Activated naive CD8-positive, alpha-beta T cell treated with anti-CD3 and anti-CD28 coated beads, Interleukin-2, amount 50 U/mL, for 24 hours (primary cell): ENCODE data around the gene PDHA2.
"Not testable (repeated sequence)": the region's sequence is repeated elsewhere in the genome, so short reads cannot be mapped to it uniquely, and the experiment has no call there.

ENCODE experiments used
- ATAC-seq: fragments of 150-1000 bp; cut with Tn5 transposase; one replicate; pipeline ENCODE4 v1.10.0; 2021
- DNase-seq: peaks from one replicate; pipeline ENCODE4 v3.0.0; 2021
- H3K27ac Mint-ChIP-seq: one replicate; pipeline ENCODE4 v1.8.0; 2021; ENCODE audit warnings: mild to moderate bottlenecking, mixed read lengths
- H3K27me3 Mint-ChIP-seq: one replicate; pipeline ENCODE4 v1.8.0; 2021; ENCODE audit warnings: mixed read lengths
- H3K36me3 Mint-ChIP-seq: one replicate; pipeline ENCODE4 v1.8.0; 2021; ENCODE audit warnings: low read depth, mixed read lengths
- H3K4me1 Mint-ChIP-seq: one replicate; pipeline ENCODE4 v1.8.0; 2021; ENCODE audit warnings: mixed read lengths
- H3K4me3 Mint-ChIP-seq: one replicate; pipeline ENCODE4 v1.8.0; 2021; ENCODE audit warnings: mild to moderate bottlenecking, moderate library complexity, mixed read lengths
- H3K9me3 Mint-ChIP-seq: one replicate; pipeline ENCODE4 v1.8.0; 2021; ENCODE audit warnings: mixed read lengths

The PDHA2 gene

DNA sequence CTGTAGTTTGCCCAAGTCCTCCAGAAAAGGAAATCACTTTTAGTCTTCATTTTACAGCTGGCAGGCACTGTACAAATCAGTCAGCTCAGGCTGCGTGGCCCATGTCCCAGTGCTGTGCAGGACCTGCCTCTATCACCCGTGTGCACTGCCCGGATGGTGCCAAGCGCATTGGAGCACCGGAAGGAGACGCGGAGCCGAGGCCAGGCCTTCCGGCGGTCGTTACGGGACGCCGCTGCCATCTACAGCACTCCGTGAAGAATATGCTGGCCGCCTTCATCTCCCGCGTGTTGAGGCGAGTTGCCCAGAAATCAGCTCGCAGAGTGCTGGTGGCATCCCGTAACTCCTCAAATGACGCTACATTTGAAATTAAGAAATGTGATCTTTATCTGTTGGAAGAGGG lies at the start of gene PDHA2:
Gene PDHA2 (plus strand): TSS at position 203 of the 400 bp plus-strand sequence. CDS start 58 bp downstream, at position 261.
- Mint-ChIP-seq H3K9me3 (no peaks in the 10 kb centered on the region), H3K27ac (no peak within 1 kb of the TSS), H3K4me3 (no peak within 1 kb of the TSS), H3K4me1 (no peaks in the 10 kb centered on the region), H3K27me3 (no peaks in the 10 kb centered on the region), H3K36me3 (no peaks in the 10 kb centered on the region)
- no peak for DNase-seq
- no peak for ATAC-seq

DNA sequence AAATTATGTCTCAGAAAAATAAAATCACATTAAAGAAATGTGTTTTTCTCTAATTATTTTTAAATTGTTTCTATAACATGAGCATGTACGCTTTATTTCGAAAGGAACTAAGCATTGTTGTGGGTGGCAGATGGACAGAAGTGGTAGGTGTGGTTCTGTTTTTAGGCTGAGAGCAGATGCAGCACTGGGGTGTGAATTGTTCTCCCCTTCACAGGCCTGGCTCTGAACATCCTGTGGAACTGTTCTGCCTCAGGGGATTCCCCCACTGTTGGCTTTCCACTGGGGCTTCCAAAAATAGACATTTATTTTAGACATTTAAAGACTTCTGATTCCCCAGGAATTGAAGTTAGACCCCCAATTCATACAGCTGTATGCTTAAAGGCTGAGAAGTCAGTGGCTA lies 41.9 kb upstream of the PDHA2 start:
- no peaks in the 10 kb centered on the region for H3K4me1 Mint-ChIP-seq
- no peaks in the 10 kb centered on the region for H3K36me3 Mint-ChIP-seq
- H3K4me3 Mint-ChIP-seq = no peak overlapping the region
- ATAC-seq (no peak), DNase-seq (no peak)
- H3K27me3 Mint-ChIP-seq = no peaks in the 10 kb centered on the region
- H3K9me3 Mint-ChIP-seq = peaks cover 4% of the 10 kb centered on the region
- no peak overlapping the region for H3K27ac Mint-ChIP-seq

DNA sequence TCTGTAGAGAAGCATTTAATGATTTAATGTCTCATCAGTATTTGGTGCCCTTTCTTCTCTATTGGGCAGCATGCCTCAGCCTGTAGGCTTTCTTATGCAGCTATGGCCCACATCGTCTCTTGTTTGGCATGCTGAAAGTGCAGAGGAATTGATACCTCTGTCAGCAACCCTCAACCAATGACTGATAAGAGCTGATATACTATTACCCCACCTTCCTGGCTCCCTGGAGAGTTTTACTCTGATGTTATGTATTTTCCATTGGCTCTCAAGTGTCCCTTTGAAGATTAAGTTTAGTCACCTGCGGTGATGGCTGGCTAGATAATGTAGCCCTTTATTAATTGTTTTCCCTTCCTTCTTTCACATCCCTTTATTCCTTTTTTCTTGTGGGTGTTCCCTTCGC lies 41.2 kb upstream of the PDHA2 start:
- Mint-ChIP-seq H3K4me1 (no peaks in the 10 kb centered on the region), H3K4me3 (no peak overlapping the region), H3K9me3 (peaks cover 4% of the 10 kb centered on the region), H3K36me3 (no peaks in the 10 kb centered on the region), H3K27me3 (no peaks in the 10 kb centered on the region), H3K27ac (no peak overlapping the region)
- no peak for ATAC-seq
- DNase-seq = no peak

DNA sequence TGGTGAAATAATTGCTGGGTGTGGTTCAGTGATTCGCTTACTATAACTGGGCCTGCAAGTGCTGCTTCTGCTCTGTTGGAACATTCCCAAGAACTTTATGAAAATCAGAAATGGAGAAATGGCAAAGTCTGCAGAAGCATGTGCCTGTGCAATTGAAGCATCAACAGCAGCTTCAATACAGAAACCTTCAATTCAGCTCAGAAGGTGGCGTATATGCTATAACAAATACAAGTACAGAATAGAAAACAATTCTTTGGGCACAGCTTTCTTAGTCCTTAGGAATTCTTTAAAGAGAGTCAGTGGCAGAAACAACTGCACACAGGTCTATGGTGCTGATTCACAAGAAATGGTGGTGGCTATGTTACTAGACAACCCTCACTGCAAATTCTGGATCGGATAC lies 18.0 kb upstream of the PDHA2 start:
- Mint-ChIP-seq H3K27ac (no peak overlapping the region), H3K4me1 (no peaks in the 10 kb centered on the region), H3K27me3 (no peaks in the 10 kb centered on the region), H3K9me3 (no peaks in the 10 kb centered on the region), H3K4me3 (no peak overlapping the region), H3K36me3 (no peaks in the 10 kb centered on the region)
- ATAC-seq = no peak
- DNase-seq = no peak

DNA sequence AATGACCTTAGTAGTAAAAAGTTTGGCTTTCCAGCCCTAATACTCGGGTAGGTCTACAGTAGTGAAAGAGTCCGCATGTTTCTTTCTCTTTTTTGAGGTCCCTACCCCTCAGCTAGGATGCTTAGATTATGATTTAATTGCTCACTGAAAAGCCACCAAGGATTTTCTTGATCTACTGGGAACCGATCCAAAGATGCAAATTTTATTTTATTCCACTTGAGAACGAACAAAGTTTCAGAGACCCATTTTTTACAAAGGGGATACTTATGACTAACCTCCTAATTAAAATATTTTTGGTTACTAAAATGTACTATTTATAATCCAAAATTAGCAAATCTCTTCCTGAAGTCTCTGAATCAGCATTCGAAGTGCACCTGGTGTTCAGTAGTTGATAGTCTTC lies 14.3 kb upstream of the PDHA2 start:
- ATAC-seq (no peak), DNase-seq (no peak)
- H3K27me3 Mint-ChIP-seq = no peaks in the 10 kb centered on the region
- H3K9me3 Mint-ChIP-seq = no peaks in the 10 kb centered on the region
- H3K36me3 Mint-ChIP-seq = no peaks in the 10 kb centered on the region
- no peak overlapping the region for H3K4me3 Mint-ChIP-seq
- H3K27ac Mint-ChIP-seq = no peak overlapping the region
- no peaks in the 10 kb centered on the region for H3K4me1 Mint-ChIP-seq

DNA sequence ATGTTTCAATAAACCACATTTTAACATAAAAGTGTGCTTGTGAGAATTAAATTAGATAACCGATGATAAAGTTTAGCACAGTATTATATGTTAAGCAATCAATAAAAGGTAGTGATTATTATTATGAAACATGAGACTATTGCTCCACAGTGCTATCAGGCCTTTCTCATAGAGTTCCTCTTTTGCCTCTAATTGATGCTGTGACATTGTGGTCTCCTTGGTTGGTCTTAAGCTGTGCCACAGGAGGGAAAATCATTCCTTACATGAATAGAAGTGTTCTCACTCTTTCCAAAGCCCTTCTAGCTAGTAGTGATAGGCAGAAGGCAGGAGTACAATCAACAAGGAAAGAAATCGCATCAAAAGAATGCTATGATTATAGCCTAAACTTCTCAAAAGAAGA lies 9.2 kb upstream of the PDHA2 start:
- ATAC-seq (no peak), DNase-seq (no peak)
- no peak overlapping the region for H3K4me3 Mint-ChIP-seq
- H3K36me3 Mint-ChIP-seq = no peaks in the 10 kb centered on the region
- no peak overlapping the region for H3K27ac Mint-ChIP-seq
- no peaks in the 10 kb centered on the region for H3K9me3 Mint-ChIP-seq
- H3K27me3 Mint-ChIP-seq = no peaks in the 10 kb centered on the region
- no peaks in the 10 kb centered on the region for H3K4me1 Mint-ChIP-seq

DNA sequence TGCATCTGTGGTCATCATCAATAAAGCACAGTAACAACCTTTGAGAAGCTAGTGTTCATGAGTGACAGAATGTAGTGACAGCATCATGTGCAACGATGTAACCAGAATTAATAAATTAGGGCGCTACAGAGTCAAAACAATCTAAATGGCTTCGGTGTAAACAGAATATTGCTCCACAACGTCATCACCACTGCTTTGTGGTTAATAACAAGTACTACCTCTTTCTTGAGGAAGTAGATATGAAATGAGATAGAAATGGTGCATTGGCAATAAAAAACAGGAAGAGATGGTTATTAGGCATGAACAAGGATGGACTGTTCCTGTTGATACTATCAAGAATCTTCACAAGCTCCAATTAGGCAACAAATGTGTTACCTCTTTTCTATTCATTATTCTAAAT lies 8.7 kb upstream of the PDHA2 start:
- ATAC-seq (no peak), DNase-seq (no peak)
- no peak overlapping the region for H3K27ac Mint-ChIP-seq
- H3K4me1 Mint-ChIP-seq = no peaks in the 10 kb centered on the region
- no peaks in the 10 kb centered on the region for H3K36me3 Mint-ChIP-seq
- no peaks in the 10 kb centered on the region for H3K27me3 Mint-ChIP-seq
- H3K9me3 Mint-ChIP-seq = no peaks in the 10 kb centered on the region
- H3K4me3 Mint-ChIP-seq = no peak overlapping the region

DNA sequence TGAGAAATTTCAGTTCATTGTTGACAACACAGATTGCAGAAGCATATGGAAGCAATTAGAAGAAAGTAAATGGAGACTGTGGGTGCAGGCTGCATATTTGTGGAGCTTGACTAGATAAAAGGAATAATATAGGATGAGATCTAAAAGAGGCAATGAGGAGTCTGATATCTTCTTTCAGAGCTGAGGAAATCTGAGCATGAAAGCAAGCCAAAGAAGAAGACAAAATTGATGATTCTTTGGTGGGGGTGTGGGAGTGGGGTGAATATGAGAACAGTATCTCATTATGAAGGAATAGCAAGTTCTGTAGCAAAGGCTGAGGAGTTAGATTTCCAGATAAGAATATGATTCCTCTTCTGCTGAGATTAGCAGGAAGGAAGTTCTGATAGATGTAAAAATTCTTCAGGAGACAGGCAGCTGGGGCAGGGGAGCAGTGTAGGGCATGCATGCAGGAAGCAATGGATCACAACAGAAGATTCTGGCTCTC lies 6.1 kb upstream of the PDHA2 start:
- no peak for ATAC-seq
- DNase-seq = no peak
- Mint-ChIP-seq H3K9me3 (no peaks in the 10 kb centered on the region), H3K4me3 (no peak overlapping the region), H3K27ac (no peak overlapping the region), H3K4me1 (no peaks in the 10 kb centered on the region), H3K36me3 (no peaks in the 10 kb centered on the region), H3K27me3 (no peaks in the 10 kb centered on the region)

DNA sequence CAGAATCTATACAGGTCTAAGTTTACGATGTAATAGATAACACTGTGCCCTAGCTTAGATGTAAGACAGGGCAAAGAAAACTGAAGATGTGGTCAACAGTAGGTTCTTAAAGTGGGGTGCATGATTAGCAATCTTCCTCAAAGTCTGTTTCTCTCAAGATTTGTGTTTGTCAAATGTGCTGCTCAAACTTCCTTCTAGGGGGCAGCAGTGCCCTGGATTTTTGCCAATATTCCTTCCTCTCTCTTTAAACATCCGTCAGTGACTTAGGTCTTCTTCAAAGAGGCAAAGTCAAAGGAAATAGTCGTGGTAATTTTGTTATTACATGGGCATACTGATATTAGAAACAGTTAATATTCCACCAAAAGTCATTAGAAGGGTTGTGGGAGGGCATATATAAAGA lies 4.2 kb upstream of the PDHA2 start:
- no peaks in the 10 kb centered on the region for H3K4me1 Mint-ChIP-seq
- no peaks in the 10 kb centered on the region for H3K9me3 Mint-ChIP-seq
- H3K27me3 Mint-ChIP-seq = no peaks in the 10 kb centered on the region
- H3K4me3 Mint-ChIP-seq = no peak overlapping the region
- DNase-seq = no peak
- no peak for ATAC-seq
- H3K36me3 Mint-ChIP-seq = no peaks in the 10 kb centered on the region
- H3K27ac Mint-ChIP-seq = no peak overlapping the region

DNA sequence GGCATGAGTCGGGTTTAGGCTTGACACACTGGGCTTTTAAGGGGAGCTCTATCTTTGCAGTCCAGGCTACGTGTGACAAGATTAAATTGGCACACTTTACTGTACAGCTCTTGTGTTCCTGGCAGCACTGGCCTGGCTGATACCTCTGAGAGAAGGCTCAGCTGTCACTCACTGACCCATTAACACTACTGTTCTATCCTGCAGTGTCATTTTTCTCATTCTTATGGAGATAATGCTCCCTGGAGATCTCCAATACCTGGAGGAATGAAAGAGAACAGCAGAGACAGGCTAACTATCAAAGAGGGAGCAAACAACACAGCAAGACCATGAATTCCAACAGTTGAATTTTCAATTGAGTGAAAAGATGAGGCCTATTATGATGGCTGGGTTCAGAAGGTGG lies 1.7 kb upstream of the PDHA2 start:
- ATAC-seq (no peak), DNase-seq (no peak)
- Mint-ChIP-seq H3K27ac (no peak overlapping the region), H3K36me3 (no peaks in the 10 kb centered on the region), H3K9me3 (no peaks in the 10 kb centered on the region), H3K27me3 (no peaks in the 10 kb centered on the region), H3K4me3 (no peak overlapping the region), H3K4me1 (no peaks in the 10 kb centered on the region)

DNA sequence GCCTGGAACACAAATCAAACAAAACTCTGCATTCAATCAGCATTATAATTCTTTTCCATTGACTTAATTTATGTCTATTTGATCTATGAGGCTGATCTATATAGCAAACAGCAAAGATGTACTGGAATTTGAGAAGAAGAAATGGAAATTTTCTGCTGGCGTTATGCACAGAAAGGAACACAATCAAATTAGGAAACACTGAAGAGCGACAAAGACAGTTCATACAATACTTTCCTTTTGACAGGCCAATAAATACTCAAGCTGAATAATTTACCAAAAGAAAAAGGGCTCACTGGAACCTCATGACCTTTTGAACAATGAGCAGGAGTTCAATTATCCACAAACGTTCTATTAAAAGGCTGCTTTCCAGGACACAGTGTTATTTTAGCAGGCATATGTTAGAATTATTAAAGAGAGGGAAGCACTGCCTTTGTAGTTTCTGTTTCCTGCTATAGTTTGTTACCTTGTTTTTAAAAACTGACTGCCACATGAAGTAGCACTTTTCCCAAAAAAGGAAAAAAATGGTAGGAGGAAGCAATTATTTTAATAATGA lies 8.1 kb downstream of the PDHA2 start:
- DNase-seq (no peak), ATAC-seq (no peak)
- Mint-ChIP-seq H3K27me3 (no peaks in the 10 kb centered on the region), H3K36me3 (no peaks in the 10 kb centered on the region), H3K4me3 (no peak overlapping the region), H3K27ac (no peak overlapping the region), H3K9me3 (no peaks in the 10 kb centered on the region), H3K4me1 (no peaks in the 10 kb centered on the region)

DNA sequence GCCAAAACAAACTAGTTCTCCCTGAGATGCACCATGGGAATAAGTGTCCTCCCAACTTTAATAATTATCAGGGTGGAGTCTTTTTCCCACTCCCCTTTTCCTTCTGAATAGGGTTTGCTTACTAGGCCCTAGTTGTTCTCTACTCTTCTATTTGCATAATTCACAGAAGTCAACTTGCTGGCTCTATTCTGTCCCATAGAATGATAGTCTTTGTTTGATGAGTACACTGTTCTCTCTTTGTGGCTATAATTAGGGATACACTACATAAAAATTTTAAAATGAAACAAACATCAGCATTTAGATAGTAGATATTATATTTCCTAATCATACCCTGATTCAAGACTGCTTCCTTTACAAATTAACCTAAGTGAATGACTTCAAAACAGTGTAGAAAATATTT lies 10.3 kb downstream of the PDHA2 start:
- H3K9me3 Mint-ChIP-seq = no peaks in the 10 kb centered on the region

DNA sequence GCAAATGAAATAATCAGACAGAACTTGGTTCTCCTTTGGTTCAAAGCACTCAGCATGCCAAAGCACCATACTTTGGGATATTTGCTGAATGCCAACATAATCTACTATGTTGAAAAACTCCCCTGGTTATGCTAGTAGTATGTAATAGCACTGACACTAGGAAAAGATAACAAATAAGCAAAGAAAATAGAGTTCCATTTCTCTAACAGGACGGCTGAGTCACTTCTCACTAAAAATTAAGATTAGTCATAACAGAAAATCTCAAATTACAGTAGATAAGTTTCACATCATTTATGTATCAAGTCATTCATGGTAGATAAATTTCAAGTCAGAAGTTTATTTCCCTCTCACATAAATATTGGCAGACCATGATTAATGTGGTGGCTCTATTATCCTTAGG lies 17.9 kb downstream of the PDHA2 start:
- H3K4me1 Mint-ChIP-seq = no peaks in the 10 kb centered on the region

More for the DNA sequence above, 10.3 kb downstream of the PDHA2 start:
- DNase-seq = no peak
- no peaks in the 10 kb centered on the region for H3K4me1 Mint-ChIP-seq
- no peaks in the 10 kb centered on the region for H3K36me3 Mint-ChIP-seq
- no peak overlapping the region for H3K27ac Mint-ChIP-seq
- H3K4me3 Mint-ChIP-seq = no peak overlapping the region
- no peaks in the 10 kb centered on the region for H3K27me3 Mint-ChIP-seq
- no peak for ATAC-seq

DNA sequence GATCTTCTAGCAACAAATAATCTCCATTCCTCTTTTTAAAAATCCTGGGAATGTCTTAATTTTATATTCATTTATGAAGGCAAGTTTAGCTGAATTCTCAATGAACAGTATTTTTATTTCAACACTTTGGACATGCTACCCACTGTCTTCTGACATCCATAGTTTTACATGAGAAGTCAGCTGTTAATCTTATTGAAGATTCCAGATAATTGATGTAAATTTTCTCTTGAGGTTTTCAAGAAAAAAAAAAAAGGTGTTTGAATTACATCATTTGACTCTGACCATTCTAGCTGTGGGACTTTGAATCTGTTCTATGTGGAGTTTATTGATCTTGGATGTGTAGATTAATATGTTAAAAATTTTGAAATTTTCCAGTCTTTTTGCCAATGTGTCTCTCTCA lies 28.0 kb downstream of the PDHA2 start:
- H3K27ac Mint-ChIP-seq = no peak overlapping the region
- peaks cover 30% of the 10 kb centered on the region for H3K9me3 Mint-ChIP-seq
- no peaks in the 10 kb centered on the region for H3K4me1 Mint-ChIP-seq
- ATAC-seq = no peak
- DNase-seq = no peak
- no peaks in the 10 kb centered on the region for H3K36me3 Mint-ChIP-seq
- no peaks in the 10 kb centered on the region for H3K27me3 Mint-ChIP-seq
- H3K4me3 Mint-ChIP-seq = no peak overlapping the region

More for the DNA sequence above, 17.9 kb downstream of the PDHA2 start:
- Mint-ChIP-seq H3K27me3 (no peaks in the 10 kb centered on the region), H3K36me3 (no peaks in the 10 kb centered on the region), H3K4me3 (no peak overlapping the region), H3K27ac (no peak overlapping the region), H3K9me3 (peaks cover 8% of the 10 kb centered on the region)
- ATAC-seq = no peak
- DNase-seq = no peak

DNA sequence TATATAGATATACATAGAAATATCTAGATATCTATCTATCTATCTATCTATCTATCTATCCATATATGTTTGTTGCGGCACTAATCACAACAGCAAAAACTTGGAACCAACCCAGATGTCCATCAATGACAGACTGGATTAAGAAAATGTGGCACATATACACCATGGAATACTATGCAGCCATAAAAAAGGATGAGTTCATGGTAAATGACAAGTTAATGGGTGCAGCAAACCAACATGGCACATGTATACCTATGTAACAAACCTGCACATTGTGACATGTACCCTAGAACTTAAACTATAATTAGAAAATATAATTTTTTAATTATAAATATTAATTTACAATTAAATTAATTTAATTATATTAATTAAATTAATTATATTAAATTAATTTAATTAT lies 29.5 kb downstream of the PDHA2 start:
- DNase-seq, ATAC-seq, H3K27me3 Mint-ChIP-seq, H3K27ac Mint-ChIP-seq, H3K4me3 Mint-ChIP-seq, H3K4me1 Mint-ChIP-seq, H3K36me3 Mint-ChIP-seq: not testable (repeated sequence)
- peaks cover 25% of the 10 kb centered on the region for H3K9me3 Mint-ChIP-seq

DNA sequence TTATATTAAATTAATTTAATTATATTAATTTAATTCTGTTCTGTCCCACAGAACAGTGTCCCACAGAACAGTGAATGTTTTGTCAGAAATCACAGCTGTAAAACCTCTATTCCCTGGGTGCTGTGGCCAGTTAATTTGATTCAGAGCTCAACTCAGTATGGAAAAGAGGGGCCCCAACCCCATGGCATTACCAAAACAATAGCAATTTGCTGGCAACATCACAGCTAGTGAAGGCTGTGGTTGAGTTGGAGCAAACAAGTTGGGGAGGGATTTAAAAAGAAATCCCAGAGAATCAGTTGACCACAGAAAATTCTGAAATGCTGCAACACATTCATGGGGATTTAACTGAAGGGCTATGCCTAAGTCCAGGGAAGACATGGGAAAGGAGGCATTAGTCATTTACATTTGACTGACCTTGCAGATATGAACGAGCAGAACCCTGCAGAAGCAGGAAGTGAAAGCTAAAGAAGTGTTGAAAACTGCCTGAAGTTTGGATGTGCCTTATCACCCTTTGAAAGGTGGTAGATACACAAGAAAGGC lies 30.1 kb downstream of the PDHA2 start:
- H3K4me1 Mint-ChIP-seq = no peaks in the 10 kb centered on the region
- peaks cover 25% of the 10 kb centered on the region for H3K9me3 Mint-ChIP-seq
- no peak overlapping the region for H3K27ac Mint-ChIP-seq
- no peak for DNase-seq
- ATAC-seq = no peak
- H3K36me3 Mint-ChIP-seq = no peaks in the 10 kb centered on the region
- H3K4me3 Mint-ChIP-seq = no peak overlapping the region
- H3K27me3 Mint-ChIP-seq = no peaks in the 10 kb centered on the region
